Measurements from ENCODE around the gene CDC27.
"Not testable (repeated sequence)": the region's sequence is repeated elsewhere in the genome, so short reads cannot be mapped to it uniquely, and the experiment has no call there.

The CDC27 gene

DNA sequence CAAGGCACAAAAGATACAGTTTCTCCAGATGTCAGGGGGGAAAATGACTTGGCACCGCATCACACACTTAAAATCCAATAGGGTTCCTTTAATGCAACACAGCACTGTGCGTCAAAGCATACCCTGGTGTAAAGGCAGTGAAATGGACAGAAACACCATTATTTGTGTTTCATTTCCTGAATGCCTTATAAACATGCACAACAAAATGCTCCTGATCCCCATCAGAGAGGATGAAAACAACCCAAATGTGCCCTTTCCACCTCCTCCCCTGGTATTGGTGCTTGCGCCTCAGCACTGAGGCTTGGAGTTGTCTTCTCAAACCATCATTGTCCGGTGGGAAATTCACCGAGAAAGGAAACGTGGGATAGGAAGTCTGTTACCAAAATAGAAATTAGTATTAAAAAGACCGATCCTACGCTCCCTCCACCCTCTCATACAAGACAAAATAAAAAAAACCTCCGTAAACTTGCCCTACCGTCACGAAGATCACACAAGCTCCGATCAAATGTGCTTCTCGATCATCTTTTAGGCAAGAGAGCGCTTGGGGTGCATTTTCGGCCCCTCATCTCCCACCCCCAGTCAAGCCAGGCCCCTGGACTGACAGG lies 722 bp downstream of the CDC27 start:
- peaks cover 8% of the 10 kb centered on the region; the same call in 1 of the 2 replicates for H3K4me1 ChIP-seq (ENCODE audit: low read length)

GRCh38 chr17:47184681-47185080 lies 4.4 kb downstream of the CDC27 start:
- H2AFZ ChIP-seq (ENCODE audit: low read depth, low read length), result no peak overlapping the region
- H3K4me2 ChIP-seq (ENCODE audit: low read length), result no peak overlapping the region
- peaks cover 8% of the 10 kb centered on the region for H3K36me3 ChIP-seq (replicated peaks; ENCODE audit: low read depth, low read length)
- H3K79me2 ChIP-seq (ENCODE audit: low read length), result peaks cover 86% of the 10 kb centered on the region
- H3K27ac ChIP-seq (ENCODE audit: low read length), result no peak overlapping the region
- no peak overlapping the region for H3K9ac ChIP-seq (ENCODE audit: low read length)
- H3K27me3 ChIP-seq (ENCODE audit: low read depth, low read length), result no peaks in the 10 kb centered on the region
- no peak overlapping the region for H3K4me3 ChIP-seq (ENCODE audit: low read length)
- H4K20me1 ChIP-seq (ENCODE audit: insufficient read depth, low read length), result peaks cover 51% of the 10 kb centered on the region
- no peak for TF ChIP-seq EZH2phosphoT487 (IDR thresholded peaks at IDR 0.05; ENCODE audit: low read depth)
- TF ChIP-seq, protein P1, sequence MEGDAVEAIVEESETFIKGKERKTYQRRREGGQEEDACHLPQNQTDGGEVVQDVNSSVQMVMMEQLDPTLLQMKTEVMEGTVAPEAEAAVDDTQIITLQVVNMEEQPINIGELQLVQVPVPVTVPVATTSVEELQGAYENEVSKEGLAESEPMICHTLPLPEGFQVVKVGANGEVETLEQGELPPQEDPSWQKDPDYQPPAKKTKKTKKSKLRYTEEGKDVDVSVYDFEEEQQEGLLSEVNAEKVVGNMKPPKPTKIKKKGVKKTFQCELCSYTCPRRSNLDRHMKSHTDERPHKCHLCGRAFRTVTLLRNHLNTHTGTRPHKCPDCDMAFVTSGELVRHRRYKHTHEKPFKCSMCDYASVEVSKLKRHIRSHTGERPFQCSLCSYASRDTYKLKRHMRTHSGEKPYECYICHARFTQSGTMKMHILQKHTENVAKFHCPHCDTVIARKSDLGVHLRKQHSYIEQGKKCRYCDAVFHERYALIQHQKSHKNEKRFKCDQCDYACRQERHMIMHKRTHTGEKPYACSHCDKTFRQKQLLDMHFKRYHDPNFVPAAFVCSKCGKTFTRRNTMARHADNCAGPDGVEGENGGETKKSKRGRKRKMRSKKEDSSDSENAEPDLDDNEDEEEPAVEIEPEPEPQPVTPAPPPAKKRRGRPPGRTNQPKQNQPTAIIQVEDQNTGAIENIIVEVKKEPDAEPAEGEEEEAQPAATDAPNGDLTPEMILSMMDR (IDR thresholded peaks at IDR 0.05; ENCODE audit: low read depth, low read length), result no peak
- H3K4me1 ChIP-seq (ENCODE audit: low read length), result peaks cover 5% of the 10 kb centered on the region; the same call in 1 of the 2 replicates
- H3K9me3 ChIP-seq (ENCODE audit: insufficient read depth, low read length), result no peaks in the 10 kb centered on the region

More for the DNA sequence above, 722 bp downstream of the CDC27 start:
- Histone ChIP-seq H4K20me1 (ENCODE audit: insufficient read depth, low read length) (peaks cover 34% of the 10 kb centered on the region), H3K9ac (ENCODE audit: low read length) (peak overlapping the region; percentile 96), H3K79me2 (ENCODE audit: low read length) (peaks cover 57% of the 10 kb centered on the region), H3K4me3 (ENCODE audit: low read length) (peak overlapping the region; percentile 95), H3K36me3 (replicated peaks; ENCODE audit: low read depth, low read length) (peaks cover 2% of the 10 kb centered on the region), H3K9me3 (ENCODE audit: insufficient read depth, low read length) (no peaks in the 10 kb centered on the region), H3K27ac (ENCODE audit: low read length) (peak overlapping the region; percentile 71), H3K27me3 (ENCODE audit: low read depth, low read length) (no peaks in the 10 kb centered on the region), H2AFZ (ENCODE audit: low read depth, low read length) (no peak overlapping the region), H3K4me2 (ENCODE audit: low read length) (peak overlapping the region; percentile 92)
- TF ChIP-seq EZH2phosphoT487 (IDR thresholded peaks at IDR 0.05; ENCODE audit: low read depth), result no peak
- TF ChIP-seq, protein P1 (IDR thresholded peaks at IDR 0.05; ENCODE audit: low read depth, low read length), result no peak

DNA sequence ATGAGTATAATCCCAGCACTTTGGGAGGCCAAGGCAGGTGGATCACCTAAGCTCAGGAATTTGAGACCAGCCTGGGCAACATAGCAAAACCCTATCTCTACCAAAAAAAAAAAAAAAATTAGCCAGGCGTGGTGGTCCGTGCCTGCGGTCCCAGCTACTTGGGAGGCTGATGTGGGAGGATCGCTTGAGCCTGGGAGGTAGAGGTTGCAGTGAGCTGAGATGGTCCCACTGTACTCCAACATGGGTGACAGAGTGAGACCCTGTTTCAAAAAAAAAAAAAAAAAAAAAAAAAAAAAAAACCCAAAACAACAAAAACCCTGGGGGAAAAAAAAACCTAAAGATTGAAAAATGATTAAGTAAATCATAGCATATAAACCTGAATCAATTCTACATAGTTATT lies 8.1 kb downstream of the CDC27 start:
- H3K4me3 ChIP-seq (ENCODE audit: low read length); H3K9me3 ChIP-seq (ENCODE audit: insufficient read depth, low read length); H3K27ac ChIP-seq (ENCODE audit: low read length); H2AFZ ChIP-seq (ENCODE audit: low read depth, low read length); H3K27me3 ChIP-seq (ENCODE audit: low read depth, low read length); H3K4me2 ChIP-seq (ENCODE audit: low read length); H3K4me1 ChIP-seq (ENCODE audit: low read length); H3K9ac ChIP-seq (ENCODE audit: low read length): not testable (repeated sequence)
- Histone ChIP-seq H4K20me1 (ENCODE audit: insufficient read depth, low read length) (peaks cover 42% of the 10 kb centered on the region), H3K79me2 (ENCODE audit: low read length) (peaks cover 82% of the 10 kb centered on the region), H3K36me3 (replicated peaks; ENCODE audit: low read depth, low read length) (peaks cover 19% of the 10 kb centered on the region)

- H3K4me2 ChIP-seq (ENCODE audit: low read length), result no peak overlapping the region
Observed at GRCh38 chr17:47180337-47180736, 8.8 kb downstream of the CDC27 start.

More at GRCh38 chr17:47180337-47180736, 8.8 kb downstream of the CDC27 start:
- H4K20me1 ChIP-seq (ENCODE audit: insufficient read depth, low read length), result peaks cover 42% of the 10 kb centered on the region
- H3K27ac ChIP-seq (ENCODE audit: low read length), result no peak overlapping the region
- H3K27me3 ChIP-seq (ENCODE audit: low read depth, low read length), result no peaks in the 10 kb centered on the region
- no peak overlapping the region for H3K4me3 ChIP-seq (ENCODE audit: low read length)
- no peaks in the 10 kb centered on the region for H3K4me1 ChIP-seq (ENCODE audit: low read length)
- H3K36me3 ChIP-seq (replicated peaks; ENCODE audit: low read depth, low read length), result peaks cover 23% of the 10 kb centered on the region
- peaks cover 81% of the 10 kb centered on the region for H3K79me2 ChIP-seq (ENCODE audit: low read length)
- TF ChIP-seq, protein P1 (IDR thresholded peaks at IDR 0.05; ENCODE audit: low read depth, low read length), result no peak
- TF ChIP-seq EZH2phosphoT487 (IDR thresholded peaks at IDR 0.05; ENCODE audit: low read depth), result no peak
- no peak overlapping the region for H3K9ac ChIP-seq (ENCODE audit: low read length)
- no peak overlapping the region for H2AFZ ChIP-seq (ENCODE audit: low read depth, low read length)
- H3K9me3 ChIP-seq (ENCODE audit: insufficient read depth, low read length), result no peaks in the 10 kb centered on the region

Data from OCI-LY3 (cell line).